RWPE1 (cell line): ENCODE results near the gene CKAP2L.
"Not testable (repeated sequence)": the region's sequence is repeated elsewhere in the genome, so short reads cannot be mapped to it uniquely, and the experiment has no call there.

Experiments used
- CTCF ChIA-PET: fragments of 350-600 bp; sonication (Branson Sonifier 250); formaldehyde crosslinking; extraction: SDS; loops from one replicate; lab custom pipeline; 2021; lab: Yijun Ruan, JAX
- POLR2A ChIA-PET: fragments of 400-600 bp; formaldehyde crosslinking; extraction: SDS; loops from one replicate; lab custom pipeline; 2020; ENCODE audit warnings: antibody characterized with exemption; ENCODE audit not compliant: low non-redundant PET; lab: Yijun Ruan, JAX
- DNase-seq: peaks from one replicate; pipeline ENCODE4 v3.0.0; 2012; ENCODE audit warnings: low spot score
- H3K27ac ChIP-seq: fragments of 450-650 bp; 2 replicates; pipeline ENCODE4 v1.5.1; 2017
- TF ChIP-seq, protein P1 (sequence below): fragments of 450-650 bp; conservative IDR thresholded peaks from 2 replicates; pipeline ENCODE4 v1.5.1; 2017; ENCODE audit warnings: low read depth, mild to moderate bottlenecking

CKAP2L gene

DNA sequence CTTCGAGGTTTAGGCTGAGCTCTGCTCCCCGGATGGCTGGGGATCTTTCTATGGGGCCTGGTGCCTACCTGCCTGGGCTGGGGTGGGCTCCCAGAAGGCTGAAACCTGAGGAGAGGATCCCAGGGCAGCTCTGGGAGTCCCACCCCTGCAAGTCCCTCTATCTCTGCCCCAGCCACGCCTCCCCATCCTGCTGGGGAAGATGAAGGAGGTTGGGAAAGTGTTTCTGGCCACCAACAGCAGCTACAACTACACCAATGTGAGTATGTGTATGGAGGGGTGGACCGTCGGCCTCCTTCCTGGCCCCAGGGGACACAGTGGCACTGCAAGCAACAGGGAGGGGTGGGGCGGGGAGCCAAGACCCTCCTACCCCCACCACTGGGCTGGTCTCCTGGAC, 40.9 kb downstream of the CKAP2L start:
- TF ChIP-seq, protein P1, sequence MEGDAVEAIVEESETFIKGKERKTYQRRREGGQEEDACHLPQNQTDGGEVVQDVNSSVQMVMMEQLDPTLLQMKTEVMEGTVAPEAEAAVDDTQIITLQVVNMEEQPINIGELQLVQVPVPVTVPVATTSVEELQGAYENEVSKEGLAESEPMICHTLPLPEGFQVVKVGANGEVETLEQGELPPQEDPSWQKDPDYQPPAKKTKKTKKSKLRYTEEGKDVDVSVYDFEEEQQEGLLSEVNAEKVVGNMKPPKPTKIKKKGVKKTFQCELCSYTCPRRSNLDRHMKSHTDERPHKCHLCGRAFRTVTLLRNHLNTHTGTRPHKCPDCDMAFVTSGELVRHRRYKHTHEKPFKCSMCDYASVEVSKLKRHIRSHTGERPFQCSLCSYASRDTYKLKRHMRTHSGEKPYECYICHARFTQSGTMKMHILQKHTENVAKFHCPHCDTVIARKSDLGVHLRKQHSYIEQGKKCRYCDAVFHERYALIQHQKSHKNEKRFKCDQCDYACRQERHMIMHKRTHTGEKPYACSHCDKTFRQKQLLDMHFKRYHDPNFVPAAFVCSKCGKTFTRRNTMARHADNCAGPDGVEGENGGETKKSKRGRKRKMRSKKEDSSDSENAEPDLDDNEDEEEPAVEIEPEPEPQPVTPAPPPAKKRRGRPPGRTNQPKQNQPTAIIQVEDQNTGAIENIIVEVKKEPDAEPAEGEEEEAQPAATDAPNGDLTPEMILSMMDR: no peak
- no peak for DNase-seq
- no peak overlapping the region for H3K27ac ChIP-seq
- ChIA-PET CTCF (interaction anchor here (2.1 to 5.0 kb wide), 2 partner anchors 97 to 125 kb away, joined by 7 to 54 read pairs; no protein-coding TSS in a partner anchor), POLR2A (no interaction called here)

DNA sequence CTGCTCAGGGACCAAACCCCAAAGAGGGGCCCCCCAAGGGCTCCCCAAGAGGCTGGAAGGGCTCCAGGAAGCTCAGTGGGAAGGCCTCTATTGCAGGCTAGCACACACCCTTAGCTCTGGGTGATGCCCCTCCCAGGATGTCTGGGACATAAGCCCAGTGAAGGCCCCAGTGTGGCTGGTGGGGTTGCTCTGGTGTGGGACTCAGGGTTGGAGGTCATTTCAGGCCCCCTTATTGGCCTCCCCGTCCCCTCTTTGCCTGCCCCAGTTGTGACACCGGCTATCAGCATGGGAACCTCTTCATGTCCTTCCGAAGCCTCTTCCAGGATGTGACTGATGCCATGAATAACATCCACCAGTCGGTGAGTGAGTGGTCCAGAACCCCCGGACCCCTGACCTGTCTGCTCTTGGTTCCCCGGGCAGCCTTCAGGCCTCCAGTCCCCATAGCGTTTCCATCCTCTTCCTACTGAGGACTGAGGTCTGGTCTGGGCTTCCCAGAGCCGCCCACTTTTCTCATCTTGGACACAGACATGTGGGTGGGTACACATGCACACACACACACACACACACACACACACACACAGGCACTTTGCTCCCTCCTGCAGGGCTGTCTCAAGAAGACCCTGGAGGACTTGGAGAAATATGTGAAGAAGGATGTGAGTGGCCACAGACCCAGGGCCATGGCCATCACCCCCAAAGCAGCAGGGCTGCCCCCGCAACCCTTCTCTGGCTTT, 41.4 kb downstream of the CKAP2L start:
- TF ChIP-seq, protein P1: no peak

DNA sequence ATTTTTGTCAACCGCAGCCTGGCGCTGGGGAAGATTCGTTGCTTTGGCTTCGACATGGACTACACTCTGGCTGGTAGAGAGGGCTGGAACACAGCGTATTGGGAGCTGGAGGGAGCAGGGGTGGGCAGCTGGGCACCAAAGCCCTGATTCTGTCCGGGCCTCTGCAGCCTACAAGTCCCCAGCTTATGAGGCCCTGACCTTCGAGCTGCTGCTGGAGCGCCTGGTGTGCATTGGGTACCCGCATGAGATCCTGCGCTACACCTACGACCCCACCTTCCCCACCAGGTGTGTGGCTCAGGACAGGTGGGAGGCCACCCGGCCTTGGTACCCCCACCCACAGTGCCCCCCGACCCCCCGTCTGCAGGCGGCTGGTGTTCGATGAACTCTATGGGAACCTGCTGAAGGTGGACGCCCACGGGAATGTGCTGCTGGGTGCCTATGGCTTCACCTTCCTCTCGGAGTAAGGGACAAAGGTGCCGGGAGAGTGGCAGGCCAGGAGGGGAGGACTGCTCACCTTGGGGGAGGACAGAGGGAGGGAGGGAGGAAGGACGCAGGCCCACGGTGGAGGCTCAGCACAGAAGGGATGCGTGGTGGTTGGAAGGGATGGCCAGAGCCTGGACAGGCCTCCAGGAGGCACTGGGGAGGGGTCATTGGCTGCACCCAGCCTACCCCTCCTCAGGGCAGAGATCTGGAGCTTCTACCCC, 42.4 kb downstream of the CKAP2L start:
- TF ChIP-seq, protein P1: no peak
- DNase-seq: no peak
- ChIA-PET POLR2A (no interaction called here), CTCF (interaction anchor here (0.6 kb wide), 2 partner anchors 93 to 106 kb away, joined by 4 to 7 read pairs; no protein-coding TSS in a partner anchor)
- H3K27ac ChIP-seq: no peak overlapping the region

More for the DNA sequence above, 41.4 kb downstream of the CKAP2L start:
- CTCF ChIA-PET: interaction anchor here (0.6 to 5.0 kb wide), 3 partner anchors 94 to 124 kb away, joined by 4 to 54 read pairs (median 7); no protein-coding TSS in a partner anchor
- POLR2A ChIA-PET: no interaction called here
- DNase-seq: no peak
- no peak overlapping the region for H3K27ac ChIP-seq

DNA sequence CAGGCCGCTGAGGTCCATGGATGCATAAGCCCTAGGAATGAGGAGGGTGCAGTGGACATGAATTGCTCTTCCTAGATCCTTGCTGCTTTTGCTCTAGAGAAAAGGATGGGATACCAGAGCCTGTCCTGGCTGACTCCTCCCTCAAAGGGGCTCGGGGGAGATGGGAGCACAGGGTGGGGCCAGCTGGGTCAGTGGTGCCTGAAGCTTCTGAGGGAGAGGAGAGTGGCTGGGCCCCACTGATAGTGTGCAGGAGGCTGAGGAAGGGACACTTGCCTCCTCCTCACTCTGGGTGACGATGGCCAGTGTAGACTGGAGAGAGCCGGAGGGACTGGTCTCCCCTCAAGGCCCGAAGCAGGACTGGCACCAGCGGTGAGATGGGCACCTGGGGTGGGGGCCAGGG, 43.6 kb downstream of the CKAP2L start, which contains the start of gene NT5DC4:
TSS of gene NT5DC4 (plus strand) at position 236 of the 400 bp plus-strand sequence. CDS start at position 296, 60 bp downstream.
- H3K27ac ChIP-seq: no peak within 1 kb of the TSS
- DNase-seq: no peak
- ChIA-PET POLR2A (no interaction called here), CTCF (no interaction called here)
- TF ChIP-seq, protein P1: no peak

DNA sequence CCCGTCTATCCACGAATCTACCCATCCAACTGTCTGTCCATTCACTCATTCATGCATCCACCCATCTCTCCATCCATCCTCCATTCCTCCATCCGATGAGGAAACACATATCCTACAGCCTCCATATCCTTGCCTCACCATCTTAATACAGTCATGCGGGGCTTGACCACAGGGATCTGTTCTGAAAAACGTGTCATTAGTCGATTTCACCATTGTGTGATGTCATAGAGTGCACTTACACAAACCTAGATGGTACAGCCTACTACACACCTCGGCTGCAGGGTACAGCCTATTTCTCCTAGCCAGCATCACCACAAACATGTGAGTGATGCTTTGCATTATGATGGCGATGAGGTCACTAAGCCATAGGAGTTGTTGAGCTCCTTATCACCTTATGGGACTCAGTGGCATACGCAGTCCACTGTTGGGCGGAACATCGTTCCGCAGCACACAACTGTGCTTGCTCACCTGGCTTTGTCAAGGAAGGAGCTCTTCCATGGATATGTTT, 45.5 kb downstream of the CKAP2L start:
- TF ChIP-seq, protein P1: no peak
- CTCF ChIA-PET: interaction anchor here (0.6 kb wide), 1 partner anchor 238 kb away, joined by 3 read pairs; no protein-coding TSS in a partner anchor
- H3K27ac ChIP-seq: no peak overlapping the region
- POLR2A ChIA-PET: no interaction called here
- DNase-seq: no peak

DNA sequence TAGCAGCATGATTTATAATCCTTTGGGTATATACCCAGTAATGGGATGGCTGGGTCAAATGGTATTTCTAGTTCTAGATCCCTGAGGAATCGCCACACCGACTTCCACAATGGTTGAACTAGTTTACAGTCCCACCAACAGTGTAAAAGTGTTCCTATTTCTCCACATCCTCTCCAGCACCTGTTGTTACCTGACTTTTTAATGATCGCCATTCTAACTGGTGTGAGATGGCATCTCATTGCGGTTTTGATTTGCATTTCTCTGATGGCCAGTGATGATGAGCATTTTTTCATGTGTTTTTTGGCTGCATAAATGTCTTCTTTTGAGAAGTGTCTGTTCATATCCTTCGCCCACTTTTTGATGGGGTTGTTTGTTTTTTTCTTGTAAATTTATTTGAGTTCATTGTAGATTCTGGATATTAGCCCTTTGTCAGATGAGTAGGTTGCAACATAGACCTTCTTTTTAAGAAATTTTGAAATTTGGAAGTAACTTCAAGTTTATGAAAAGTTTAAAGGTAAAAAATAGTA, 47.5 kb downstream of the CKAP2L start:
- H3K27ac ChIP-seq, POLR2A ChIA-PET, CTCF ChIA-PET, DNase-seq: not testable (repeated sequence)

DNA sequence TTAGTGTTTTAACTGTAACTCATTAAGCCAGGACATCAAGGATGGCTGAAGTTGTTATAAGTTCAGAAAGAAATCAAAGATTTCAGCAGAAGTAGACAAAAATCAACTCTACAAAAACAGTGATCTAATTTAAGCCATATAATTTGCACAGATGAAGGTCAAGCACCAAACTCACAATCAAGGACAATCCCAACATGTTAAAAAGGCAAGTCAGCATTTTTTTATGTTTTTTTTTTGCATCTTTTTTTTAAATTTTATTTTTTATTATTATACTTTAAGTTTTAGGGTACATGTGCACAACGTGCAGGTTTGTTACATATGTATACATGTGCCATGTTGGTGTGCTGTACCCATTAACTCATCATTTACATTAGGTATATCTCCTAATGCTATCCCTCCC, 48.3 kb downstream of the CKAP2L start:
- CTCF ChIA-PET: interaction anchor here (0.6 to 1.1 kb wide), 2 partner anchors 17 to 119 kb away, joined by 3 to 4 read pairs; no protein-coding TSS in a partner anchor
- H3K27ac ChIP-seq, DNase-seq: not testable (repeated sequence)
- POLR2A ChIA-PET: interaction anchor here (0.6 kb wide), 1 partner anchor 71 kb away, joined by 7 read pairs; no protein-coding TSS in a partner anchor
